ENCODE measurements around the gene PAX7.

DNA sequence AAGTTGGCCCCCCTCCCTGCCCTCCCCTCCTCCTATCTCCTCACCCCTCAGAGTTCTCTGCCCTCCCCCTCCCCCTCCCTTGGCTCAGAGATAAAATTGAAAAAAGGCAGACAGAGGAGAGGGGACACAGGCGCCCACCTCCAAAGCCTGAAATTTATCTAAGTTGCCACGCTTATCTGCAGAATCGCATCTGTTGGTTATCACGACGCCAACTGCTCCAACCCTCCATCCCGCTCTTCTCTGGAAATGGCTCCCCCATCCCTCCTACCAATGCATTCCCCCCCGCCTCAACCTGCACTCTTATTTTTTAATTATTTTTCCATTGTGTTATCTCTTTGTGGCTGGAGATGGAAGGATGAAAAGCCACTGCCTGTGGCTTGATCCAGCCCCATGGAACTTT, 138.5 kb downstream of the PAX7 start:
- TF ChIP-seq, protein P1, sequence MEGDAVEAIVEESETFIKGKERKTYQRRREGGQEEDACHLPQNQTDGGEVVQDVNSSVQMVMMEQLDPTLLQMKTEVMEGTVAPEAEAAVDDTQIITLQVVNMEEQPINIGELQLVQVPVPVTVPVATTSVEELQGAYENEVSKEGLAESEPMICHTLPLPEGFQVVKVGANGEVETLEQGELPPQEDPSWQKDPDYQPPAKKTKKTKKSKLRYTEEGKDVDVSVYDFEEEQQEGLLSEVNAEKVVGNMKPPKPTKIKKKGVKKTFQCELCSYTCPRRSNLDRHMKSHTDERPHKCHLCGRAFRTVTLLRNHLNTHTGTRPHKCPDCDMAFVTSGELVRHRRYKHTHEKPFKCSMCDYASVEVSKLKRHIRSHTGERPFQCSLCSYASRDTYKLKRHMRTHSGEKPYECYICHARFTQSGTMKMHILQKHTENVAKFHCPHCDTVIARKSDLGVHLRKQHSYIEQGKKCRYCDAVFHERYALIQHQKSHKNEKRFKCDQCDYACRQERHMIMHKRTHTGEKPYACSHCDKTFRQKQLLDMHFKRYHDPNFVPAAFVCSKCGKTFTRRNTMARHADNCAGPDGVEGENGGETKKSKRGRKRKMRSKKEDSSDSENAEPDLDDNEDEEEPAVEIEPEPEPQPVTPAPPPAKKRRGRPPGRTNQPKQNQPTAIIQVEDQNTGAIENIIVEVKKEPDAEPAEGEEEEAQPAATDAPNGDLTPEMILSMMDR (IDR thresholded peaks at IDR 0.05) = no peak
- TF ChIP-seq POLR2A (IDR thresholded peaks at IDR 0.05) = no peak
- no peak for TF ChIP-seq EP300 (IDR thresholded peaks at IDR 0.05)
